Naive thymus-derived CD8-positive, alpha-beta T cell (primary cell): Measurements from ENCODE around the gene DDX51. TPM values are rescaled to one million over a fixed set of nuclear protein-coding genes. Genes with fewer than 3 reads are reported as not detected.

ENCODE experiments used
- ATAC-seq, 2 donors: fragments of 150-1000 bp; cut with Tn5 transposase in 1 of 2; sonication (Bioruptor Pico), chemical (Tn5 transposase) in 1 of 2; 1 replicate in 1 of 2; 2 replicates in 1 of 2; pipeline ENCODE4 v1.10.0; 2021; ENCODE audit warnings: mild to moderate bottlenecking in 2 of 2, moderate library complexity in 2 of 2
- POLR2A ChIA-PET: fragments of 350-600 bp; sonication (Branson Sonifier 250); formaldehyde crosslinking; loops from one replicate; lab custom pipeline; 2021; ENCODE audit warnings: antibody characterized with exemption; lab: Charles Lee
- DNase-seq, 10 donors: peaks; one replicate each; pipeline versions ENCODE4 v3.0.0 to v3.0.0-alpha.2; 2020 to 2022
- H3K27ac Mint-ChIP-seq, 10 donors: one replicate each; pipeline ENCODE4 v1.8.0; 2020 to 2022; ENCODE audit warnings: mild to moderate bottlenecking in 10 of 10, mixed read lengths in 10 of 10, moderate library complexity in 4 of 10, inconsistent platforms in 1 of 10
- H3K27me3 Mint-ChIP-seq, 5 donors: one replicate each; pipeline ENCODE4 v1.8.0; 2021 to 2022; ENCODE audit warnings: mixed read lengths in 5 of 5
- H3K36me3 Mint-ChIP-seq, 3 donors: one replicate each; pipeline ENCODE4 v1.8.0; 2020 to 2022; ENCODE audit warnings: mixed read lengths in 3 of 3, mild to moderate bottlenecking in 2 of 3, inconsistent platforms in 1 of 3
- H3K4me1 Mint-ChIP-seq, 4 donors: one replicate each; pipeline ENCODE4 v1.8.0; 2021 to 2022; ENCODE audit warnings: mixed read lengths in 4 of 4
- H3K4me3 Mint-ChIP-seq, 10 donors: one replicate each; pipeline ENCODE4 v1.8.0; 2020 to 2022; ENCODE audit warnings: mild to moderate bottlenecking in 10 of 10, mixed read lengths in 10 of 10, moderate library complexity in 6 of 10, inconsistent platforms in 1 of 10
- H3K9me3 Mint-ChIP-seq, 9 donors: one replicate each; pipeline ENCODE4 v1.8.0; 2020 to 2022; ENCODE audit warnings: mixed read lengths in 9 of 9, mild to moderate bottlenecking in 3 of 9, inconsistent platforms in 1 of 9, moderate library complexity in 1 of 9
- polyA plus RNA-seq, 3 donors: library from polyadenylated mRNA; unstranded; fragments of 300-500 nt; fragmentation: Illumina TruSeq; gene quantifications; one replicate each; pipeline ENCODE4 v1.2.3, GENCODE V29; 2021
- total RNA-seq, 8 experiments: library from RNA in 2 of 8; stranded (reverse) in 2 of 8; gene quantifications; one replicate each; pipeline ENCODE4 v1.2.3 and lab custom pipeline; 2021 to 2026

Gene DDX51
- total and polyA plus RNA-seq, 5 experiments from 2014 or later = 7.4 to 57.9 (median 20.9) TPM

- ATAC-seq (no peak), DNase-seq (no peak)
- H3K27me3 Mint-ChIP-seq = no peaks in the 10 kb centered on the region
- H3K27ac Mint-ChIP-seq = no peak overlapping the region
- peaks cover 4 to 23% (median 12%) of the 10 kb centered on the region in 9 donors for H3K9me3 Mint-ChIP-seq
- peaks cover 19 to 35% (median 26%) of the 10 kb centered on the region in 3 donors for H3K36me3 Mint-ChIP-seq
- no peak overlapping the region for H3K4me3 Mint-ChIP-seq
- H3K4me1 Mint-ChIP-seq = peaks cover 10 to 27% (median 16%) of the 10 kb centered on the region in 4 donors
- POLR2A ChIA-PET = interaction anchor here (0.6 kb wide), 1 partner anchor 600 kb away, joined by 4 read pairs; no protein-coding TSS in a partner anchor
Observed at GRCh38 chr12:132100306-132101065, 43.6 kb downstream of the DDX51 start.

GRCh38 chr12:132099739-132100138, 44.4 kb downstream of the DDX51 start:
- Mint-ChIP-seq H3K36me3 (peaks cover 20 to 31% (median 26%) of the 10 kb centered on the region in 3 donors), H3K9me3 (peaks cover 5 to 24% (median 14%) of the 10 kb centered on the region in 9 donors), H3K27ac (peak overlapping the region in 4 of 10 donors; percentile 14 to 68 (median 44)), H3K4me1 (peaks cover 10 to 30% (median 20%) of the 10 kb centered on the region in 4 donors), H3K4me3 (no peak overlapping the region), H3K27me3 (no peaks in the 10 kb centered on the region)
- DNase-seq = no peak
- POLR2A ChIA-PET = interaction anchor here (0.6 kb wide), 1 partner anchor 601 kb away, joined by 4 read pairs; no protein-coding TSS in a partner anchor
- no peak for ATAC-seq

GRCh38 chr12:132095520-132096409, 48.4 kb downstream of the DDX51 start:
- POLR2A ChIA-PET = no interaction called here
- peak overlapping the region; percentile 87 to 98 (median 95) for H3K27ac Mint-ChIP-seq

GRCh38 chr12:132094269-132094891, 49.7 kb downstream of the DDX51 start:
- H3K4me3 Mint-ChIP-seq = peak overlapping the region in 2 of 10 donors; percentile 16 to 80
- POLR2A ChIA-PET = interaction anchor here (0.7 kb wide), 1 partner anchor 36 kb away, joined by 3 read pairs; no protein-coding TSS in a partner anchor
- H3K27ac Mint-ChIP-seq = peak overlapping the region in 4 of 10 donors; percentile 25 to 98 (median 84)

More at GRCh38 chr12:132095520-132096409, 48.4 kb downstream of the DDX51 start:
- Mint-ChIP-seq H3K4me1 (peaks cover 10 to 32% (median 20%) of the 10 kb centered on the region in 4 donors), H3K4me3 (peak overlapping the region in 9 of 10 donors; percentile 45 to 80 (median 61)), H3K9me3 (peaks cover 5 to 24% (median 14%) of the 10 kb centered on the region in 9 donors), H3K27me3 (no peaks in the 10 kb centered on the region), H3K36me3 (peaks cover 20 to 42% (median 29%) of the 10 kb centered on the region in 3 donors)
- DNase-seq (peak in 1 of 10 donors; percentile 13), ATAC-seq (no peak)

GRCh38 chr12:132089407-132089910, 54.7 kb downstream of the DDX51 start:
- Mint-ChIP-seq H3K4me3 (no peak overlapping the region), H3K27me3 (no peaks in the 10 kb centered on the region), H3K4me1 (peaks cover 13 to 36% (median 26%) of the 10 kb centered on the region in 4 donors), H3K9me3 (peaks cover 0 to 3% (median 0%) of the 10 kb centered on the region in 9 donors), H3K27ac (peak overlapping the region in 1 of 10 donors; percentile 33), H3K36me3 (peaks cover 0 to 15% (median 12%) of the 10 kb centered on the region in 3 donors)
- POLR2A ChIA-PET = interaction anchor here (0.6 kb wide), 1 partner anchor 236 kb away, joined by 9 read pairs; no protein-coding TSS in a partner anchor
- DNase-seq = no peak
- ATAC-seq = no peak

More at GRCh38 chr12:132094269-132094891, 49.7 kb downstream of the DDX51 start:
- Mint-ChIP-seq H3K27me3 (no peaks in the 10 kb centered on the region), H3K4me1 (peaks cover 8 to 33% (median 23%) of the 10 kb centered on the region in 4 donors), H3K36me3 (peaks cover 20 to 38% (median 36%) of the 10 kb centered on the region in 3 donors), H3K9me3 (peaks cover 5 to 24% (median 14%) of the 10 kb centered on the region in 9 donors)
- ATAC-seq = no peak
- no peak for DNase-seq

Other genes starting within 250 kb of the DDX51 start
- 10 to 100 TPM; 47.1 to 54.4 TPM for gene ULK1, start 249.7 kb downstream of the DDX51 start, total RNA-seq
- gene ULK1, start 249.7 kb downstream of the DDX51 start, polyA plus RNA-seq = under 1 TPM; 0.43 to 0.76 (median 0.68) TPM
- 10 to 100 TPM; 56.9 to 57.0 TPM for gene PUS1, start 215.0 kb downstream of the DDX51 start, total RNA-seq
- gene PUS1, start 215.0 kb downstream of the DDX51 start, polyA plus RNA-seq = 10 to 100 TPM; 16.9 to 35.1 (median 17.5) TPM
- gene EP400, start 194.4 kb downstream of the DDX51 start, total RNA-seq = 10 to 100 TPM; 80.6 to 82.5 TPM
- 1 to 10 TPM; 1.1 to 3.4 (median 2.0) TPM for gene EP400, start 194.4 kb downstream of the DDX51 start, polyA plus RNA-seq
- 10 to 100 TPM; 21.8 to 23.5 TPM for gene NOC4L, start 138 bp upstream of the DDX51 start, total RNA-seq
- gene NOC4L, start 138 bp upstream of the DDX51 start, polyA plus RNA-seq = 10 to 100 TPM; 20.0 to 31.2 (median 23.7) TPM
- gene GALNT9, start 185.3 kb upstream of the DDX51 start, total RNA-seq = not detected
- not detected for gene GALNT9, start 185.3 kb upstream of the DDX51 start, polyA plus RNA-seq